Iris pigment epithelial cell (primary cell): ENCODE measurements around the gene HCFC1.

Experiments
- DNase-seq: peaks from one replicate; pipeline ENCODE4 v3.0.0-alpha.2; 2011; ENCODE audit warnings: low read depth

Gene HCFC1

DNA sequence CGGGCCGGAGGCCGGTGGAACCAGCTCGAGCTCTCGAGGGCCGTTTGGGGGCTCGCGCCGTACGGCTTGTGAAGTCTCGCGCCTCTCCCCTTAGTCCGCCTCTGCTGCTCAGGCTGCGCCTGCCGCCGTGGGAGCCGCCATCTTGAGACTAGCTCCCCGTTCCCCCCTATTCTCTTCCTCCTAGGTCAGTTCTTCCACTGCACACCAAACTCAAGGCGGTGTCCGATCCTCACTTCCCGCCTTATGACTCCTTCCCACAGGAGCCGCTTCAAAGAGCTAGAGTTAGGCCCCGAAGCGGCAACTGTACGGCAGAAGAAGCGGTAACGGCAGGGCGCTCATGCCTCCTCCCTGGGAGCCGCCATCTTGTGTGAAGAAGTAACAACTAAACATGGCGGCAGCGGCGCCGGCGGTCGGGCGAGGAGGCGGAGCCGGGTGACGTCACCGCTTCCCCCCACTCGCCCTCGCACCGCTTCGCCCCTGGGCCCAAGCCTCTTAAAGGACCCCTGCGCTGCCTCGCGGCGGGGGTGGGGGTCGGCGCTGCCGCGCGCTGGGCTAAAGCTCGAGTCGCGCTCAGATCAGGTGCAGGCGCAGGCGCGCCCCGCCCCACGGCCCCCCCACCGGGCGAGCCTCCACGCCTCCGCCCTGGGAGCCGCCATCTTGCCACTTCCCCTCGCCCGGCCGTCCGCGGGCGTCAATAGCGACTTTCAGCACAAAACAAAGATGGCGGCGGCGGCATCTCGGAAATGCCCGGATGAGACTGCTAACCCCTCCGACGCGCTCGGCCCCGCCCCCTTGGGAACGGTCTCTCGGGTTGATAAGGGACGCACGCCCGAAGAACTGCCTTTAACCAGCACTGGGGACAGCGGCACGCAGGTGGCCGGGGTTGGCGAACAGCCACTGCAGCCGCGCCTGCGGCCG is at the start of gene HCFC1:
HCFC1 (minus strand) TSS at position 369 of the 918 bp plus-strand sequence. CDS start 978 bp downstream, outside the sequence.
- DNase-seq: peak; percentile 86

DNA sequence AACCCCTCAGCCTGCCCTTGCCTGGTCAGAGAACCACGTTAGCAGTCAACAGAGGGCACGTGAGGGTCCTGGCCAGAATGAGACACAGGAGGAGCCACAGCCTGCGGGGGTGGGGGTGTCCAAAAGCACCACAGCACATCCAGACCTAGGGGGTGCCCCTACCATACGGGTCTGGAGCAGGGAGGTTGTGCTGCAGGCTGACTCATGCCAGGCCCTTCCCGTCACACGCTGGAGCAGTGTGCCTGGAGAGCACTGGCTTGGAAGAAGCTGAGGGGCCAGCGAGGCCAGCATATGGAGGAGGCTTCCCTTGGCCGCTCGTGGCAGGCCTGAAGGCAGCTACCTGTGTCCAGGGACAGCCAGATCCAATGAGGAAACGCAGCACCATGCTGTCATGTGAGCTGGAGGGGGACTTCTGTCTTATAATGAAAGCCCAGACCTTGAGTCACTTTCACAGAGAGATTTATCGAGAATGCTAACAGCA is 49.6 kb upstream of the HCFC1 start:
- DNase-seq: peak; percentile 72

GRCh38 chrX:154020536-154021115 is 49.0 kb upstream of the HCFC1 start:
- no peak for DNase-seq

DNA sequence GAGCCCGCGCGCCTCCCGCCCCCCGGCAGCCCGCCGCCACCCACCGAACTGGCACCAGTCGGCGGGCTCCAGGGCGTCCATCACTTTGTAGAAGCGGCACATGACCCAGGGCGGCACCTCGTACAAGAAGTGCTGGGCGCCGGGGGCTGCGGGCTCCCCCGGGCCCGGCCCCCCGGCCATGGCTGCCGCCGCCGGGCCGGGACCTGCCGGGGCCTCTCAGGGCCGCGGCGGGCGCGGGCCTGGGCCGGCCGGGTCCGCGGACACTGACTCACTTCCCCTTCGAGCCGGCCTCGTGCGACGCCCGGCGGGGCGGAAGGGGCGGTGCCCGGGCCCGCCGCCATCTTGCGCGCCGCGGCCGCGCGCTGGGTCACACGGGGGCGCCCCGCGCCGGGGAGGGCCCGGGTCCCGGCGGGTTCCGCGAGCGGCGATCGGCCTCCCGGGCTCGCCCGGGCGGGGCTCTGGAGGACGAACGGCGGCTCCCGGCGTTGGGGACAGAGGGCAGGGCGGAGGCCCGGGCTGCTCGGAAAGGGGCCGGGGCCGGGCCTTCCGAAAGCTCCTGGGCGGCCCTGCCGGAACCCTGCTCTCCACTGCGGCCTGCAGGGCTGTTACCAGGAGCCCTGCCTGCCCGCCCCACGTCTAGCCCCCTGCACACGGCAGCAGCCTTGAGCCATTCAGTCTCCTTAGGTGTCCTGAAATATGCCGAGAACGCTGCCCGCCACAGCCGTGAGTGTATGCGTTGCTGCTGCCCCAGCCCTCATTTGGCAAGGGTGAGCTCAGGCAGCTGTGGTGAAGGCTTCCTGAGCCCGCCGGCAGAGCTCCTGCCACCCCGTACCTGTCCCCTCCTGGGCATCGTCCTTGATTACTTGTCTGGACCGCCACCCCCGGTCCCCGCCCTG is 48.3 kb upstream of the HCFC1 start, which contains the start of gene IRAK1:
IRAK1 (minus strand) TSS at position 270 of the 896 bp plus-strand sequence; CDS start at position 180, 90 bp downstream.
- peak; percentile 63 for DNase-seq

DNA sequence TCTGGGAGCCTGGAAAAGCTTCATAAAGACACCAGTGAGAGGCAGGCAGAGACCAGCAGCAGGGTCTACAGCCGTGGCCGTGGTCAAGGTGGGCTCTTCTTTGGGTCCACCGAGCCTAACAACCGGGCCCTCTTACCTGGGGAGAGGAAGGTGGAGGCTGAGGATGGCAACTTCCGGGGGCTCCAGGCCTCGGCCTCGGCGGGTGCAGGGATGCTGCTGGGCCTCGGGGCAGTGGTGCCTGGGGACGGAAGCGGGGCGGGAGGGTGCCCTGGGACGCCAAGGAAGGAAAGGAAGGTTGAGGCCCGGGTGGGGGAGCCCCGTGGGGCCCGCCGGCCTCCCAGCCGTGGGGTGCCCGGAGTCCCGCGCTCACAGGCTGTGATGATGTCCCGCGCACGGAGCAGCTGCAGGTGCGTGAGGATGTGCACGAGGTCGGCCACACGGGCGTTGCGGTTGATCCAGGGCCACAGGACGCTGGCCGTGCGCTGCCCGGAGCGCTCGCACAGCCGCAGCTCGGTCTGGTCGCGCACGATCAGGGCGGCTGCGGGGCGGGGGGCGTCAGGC is 47.5 kb upstream of the HCFC1 start:
- DNase-seq: no peak

DNA sequence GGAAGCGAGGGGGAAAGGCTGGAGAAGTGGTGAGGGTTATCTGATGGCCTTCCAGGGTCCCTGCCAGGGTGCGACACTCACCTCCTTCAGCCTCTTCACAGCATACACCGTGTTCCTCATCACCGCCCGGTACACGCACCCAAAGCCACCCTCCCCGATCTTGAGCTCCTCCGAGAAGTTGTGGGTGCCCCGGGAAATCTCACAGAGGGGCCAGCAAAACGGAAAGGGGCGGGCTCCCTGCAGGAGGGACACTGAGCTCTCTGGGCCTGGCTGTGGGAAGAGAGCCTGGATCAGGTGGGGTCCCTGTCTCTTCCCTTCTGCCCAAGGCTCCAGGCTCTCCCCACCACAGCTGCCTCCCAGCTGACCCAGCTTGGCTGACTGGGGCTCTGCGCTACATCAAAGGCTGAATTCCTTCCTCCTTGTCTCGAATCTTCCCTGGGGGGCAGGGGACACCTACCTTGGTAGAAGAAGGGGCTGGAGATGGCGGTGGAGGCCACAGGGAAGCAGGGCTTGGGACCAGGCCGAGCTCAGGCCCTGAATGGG is 47.0 kb upstream of the HCFC1 start:
- no peak for DNase-seq

GRCh38 chrX:154017766-154018517 is 46.3 kb upstream of the HCFC1 start:
- no peak for DNase-seq

DNA sequence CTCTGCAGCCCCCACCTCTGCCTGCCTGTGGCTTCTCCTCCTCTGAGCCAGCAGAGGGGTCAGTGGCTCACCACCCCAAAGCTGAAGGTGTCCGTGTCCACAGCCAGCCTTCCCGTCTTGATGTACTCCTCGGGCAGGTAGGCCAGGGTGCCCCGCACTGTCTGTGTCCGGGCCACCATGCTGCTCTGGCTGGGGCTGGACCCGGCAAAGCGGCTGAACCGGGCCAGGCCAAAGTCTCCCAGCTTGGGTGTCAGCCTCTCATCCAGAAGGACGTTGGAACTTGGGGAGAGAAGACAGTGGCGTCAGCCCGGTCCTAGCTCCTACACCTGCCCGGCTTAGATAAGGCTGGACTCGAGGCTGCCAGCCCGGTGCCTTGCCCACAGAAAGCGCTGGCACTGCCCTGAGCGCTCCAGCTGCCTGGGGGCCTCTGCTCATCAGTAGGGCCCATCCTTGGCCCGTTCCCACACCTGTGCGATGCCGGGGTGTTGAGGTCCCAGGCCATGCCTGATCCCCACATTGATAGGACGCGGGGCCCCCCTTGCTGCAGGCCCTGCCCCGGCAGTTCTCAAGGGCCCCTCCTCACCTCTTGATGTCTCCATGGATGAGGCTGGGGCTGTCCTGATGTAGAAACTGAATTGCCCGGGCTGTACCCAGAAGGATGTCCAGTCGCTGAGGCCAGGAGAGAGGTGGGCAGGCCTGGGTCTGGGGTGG is 44.9 kb upstream of the HCFC1 start:
- no peak for DNase-seq

- DNase-seq: no peak
Observed at GRCh38 chrX:154015581-154016264, 44.1 kb upstream of the HCFC1 start.

DNA sequence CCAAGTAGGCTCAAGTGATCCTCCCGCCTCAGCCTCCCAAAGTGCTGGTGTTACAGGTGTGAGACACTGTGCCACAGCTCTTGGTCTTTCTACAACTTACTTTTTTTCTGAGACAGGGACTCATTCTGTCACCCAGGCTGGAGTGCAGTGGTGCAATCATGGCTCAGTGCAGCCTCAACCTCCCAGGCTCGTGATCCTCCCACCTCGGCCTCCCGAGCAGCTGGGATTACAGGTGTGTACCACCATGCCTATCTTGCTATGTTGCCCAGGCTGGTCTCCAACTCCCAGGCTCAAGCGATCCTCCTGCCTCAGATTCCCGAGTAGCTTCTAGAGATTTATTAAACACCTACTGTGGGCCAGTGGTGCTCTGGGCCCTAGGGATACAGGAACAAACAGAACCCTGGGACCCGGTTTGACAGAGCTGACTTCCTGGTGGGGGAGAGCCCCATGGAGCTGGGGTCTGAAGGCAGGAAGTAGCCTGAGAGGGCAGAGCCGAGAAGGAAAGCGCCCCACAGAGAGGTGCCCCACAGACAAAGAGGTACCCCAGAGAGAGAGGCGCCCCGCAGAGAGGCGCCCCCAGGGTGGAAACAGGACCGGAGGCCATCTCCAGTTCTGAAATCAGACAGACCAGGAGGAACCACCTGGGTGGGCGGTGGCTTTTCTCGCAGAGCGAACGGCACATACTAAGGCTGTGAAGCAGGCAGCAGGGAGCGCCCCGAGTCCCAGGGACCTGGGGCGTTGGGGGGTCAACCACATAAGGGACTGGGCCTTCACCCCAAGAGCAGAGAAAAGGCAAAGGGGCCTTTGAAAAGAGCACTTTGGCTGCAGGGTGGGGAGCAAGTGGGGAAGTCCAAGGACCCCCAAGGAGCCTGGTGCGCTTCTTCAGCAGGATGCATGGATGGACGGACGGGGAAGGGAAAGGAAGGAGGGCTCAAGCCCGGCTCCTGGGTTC is 43.1 kb upstream of the HCFC1 start:
- DNase-seq: no peak

DNA sequence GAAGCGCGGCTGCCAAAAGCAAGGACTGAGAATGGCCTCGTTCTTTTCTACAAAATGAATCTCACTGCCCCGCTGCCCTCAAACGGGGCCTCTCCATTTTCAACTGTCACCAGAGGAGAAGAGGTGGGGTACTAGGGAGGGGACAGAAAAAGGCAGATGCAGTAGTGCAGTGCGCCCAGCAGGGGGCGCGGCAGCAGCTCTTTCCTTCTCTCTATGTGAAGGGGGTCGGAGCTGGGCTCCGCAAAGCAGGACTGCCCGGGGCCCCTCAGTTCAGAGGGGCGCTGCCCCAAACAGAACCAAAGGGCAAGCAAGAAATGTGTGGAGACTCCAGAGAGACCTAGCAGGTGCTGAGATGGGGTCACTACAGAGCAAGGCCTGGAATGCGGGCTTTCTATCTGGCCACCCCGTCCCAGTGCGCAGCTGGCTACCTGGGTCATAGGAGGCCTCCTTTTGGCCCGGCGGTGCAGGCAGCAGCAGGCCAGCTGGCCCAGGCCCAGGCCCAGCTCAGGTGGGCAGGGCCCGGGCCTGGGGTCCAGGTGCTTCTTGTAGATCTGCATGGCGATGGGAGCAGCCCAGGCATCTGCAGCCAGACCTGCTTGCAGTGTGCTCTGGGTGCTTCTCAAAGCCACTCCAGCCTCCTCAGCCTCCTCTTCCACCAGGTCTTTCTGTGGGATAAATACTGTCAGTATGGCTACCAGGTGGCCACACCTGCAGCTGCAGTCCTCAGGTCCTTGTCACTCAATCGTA is 42.2 kb upstream of the HCFC1 start:
- no peak for DNase-seq

GRCh38 chrX:154013001-154013421 is 41.4 kb upstream of the HCFC1 start:
- no peak for DNase-seq

DNA sequence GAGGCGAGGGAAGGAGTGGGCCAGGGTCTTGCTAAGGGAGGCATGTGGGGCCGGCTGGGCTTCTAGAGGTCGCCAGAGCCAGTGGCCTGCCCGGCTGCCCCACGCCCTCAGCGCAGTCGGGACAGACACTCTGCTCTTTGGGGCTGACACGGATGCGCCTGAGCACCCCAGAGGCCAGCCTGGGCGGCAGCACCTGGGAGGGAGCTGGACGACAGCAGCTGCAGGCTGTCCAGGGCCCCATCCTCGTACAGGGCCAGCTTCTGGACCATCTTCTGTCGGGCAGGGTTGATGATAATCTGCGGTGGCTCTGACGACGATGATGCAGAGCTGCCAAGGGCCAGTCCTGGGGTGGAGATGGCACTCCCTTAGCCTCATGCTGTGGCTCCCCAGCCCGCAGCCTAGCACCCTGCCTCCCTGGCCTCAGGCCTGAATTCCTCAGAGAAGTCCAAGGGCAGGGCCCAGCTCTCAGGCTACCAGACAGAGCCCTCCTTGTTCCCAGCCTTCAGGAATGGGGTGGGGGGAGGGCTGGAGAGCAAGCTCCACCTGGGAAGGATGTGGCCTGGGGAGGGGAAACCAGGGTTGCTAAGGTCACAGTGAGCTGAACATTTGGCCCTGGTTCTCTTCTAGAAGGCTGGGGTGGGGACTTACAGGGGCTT is 40.8 kb upstream of the HCFC1 start:
- no peak for DNase-seq

DNA sequence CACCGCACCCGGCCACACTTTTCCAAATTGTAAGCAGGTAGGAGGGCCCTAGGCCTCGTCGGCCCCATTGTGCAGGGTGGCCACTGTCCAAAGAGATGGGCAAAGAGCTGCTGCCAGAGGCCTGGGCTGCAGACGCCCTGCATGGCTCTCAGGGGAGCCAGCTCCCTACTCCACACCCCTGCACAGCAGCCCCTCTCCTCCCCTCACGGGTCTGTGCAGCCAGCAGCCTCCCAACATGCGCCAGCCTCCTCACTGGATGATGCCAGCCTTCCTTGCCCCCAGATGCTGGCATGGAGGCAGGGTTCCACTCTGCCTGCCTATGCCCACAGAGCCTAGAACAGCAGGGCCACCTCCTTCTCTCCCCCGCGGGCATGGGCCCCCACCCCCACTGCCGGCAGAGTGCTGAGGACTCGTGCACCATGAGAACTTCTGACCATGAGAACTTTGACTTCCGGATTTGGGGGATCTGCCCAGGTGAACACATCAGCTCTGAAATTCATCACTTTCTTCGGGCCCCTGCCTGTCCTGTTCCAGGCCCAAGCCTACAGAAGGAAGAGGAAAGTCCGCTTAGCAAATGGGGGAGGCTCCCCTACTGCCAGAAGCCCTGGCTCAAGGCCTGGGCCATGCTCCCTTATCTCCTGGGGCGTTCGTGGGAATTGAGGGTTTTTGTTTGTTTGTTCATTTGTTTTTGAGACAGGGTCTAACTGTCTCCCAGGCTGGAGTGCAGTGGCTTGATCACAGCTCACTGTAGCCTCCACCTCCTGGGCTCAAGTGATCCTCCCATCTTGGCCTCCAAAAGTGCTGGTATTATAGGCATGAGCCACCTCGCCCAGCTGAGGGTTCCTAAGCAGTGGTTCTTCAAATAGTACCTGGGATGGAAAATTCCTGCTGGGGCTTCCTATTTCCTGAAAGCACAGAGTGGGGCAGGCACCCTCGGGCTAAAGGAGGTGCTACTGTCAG is 40.0 kb upstream of the HCFC1 start:
- DNase-seq: no peak

DNA sequence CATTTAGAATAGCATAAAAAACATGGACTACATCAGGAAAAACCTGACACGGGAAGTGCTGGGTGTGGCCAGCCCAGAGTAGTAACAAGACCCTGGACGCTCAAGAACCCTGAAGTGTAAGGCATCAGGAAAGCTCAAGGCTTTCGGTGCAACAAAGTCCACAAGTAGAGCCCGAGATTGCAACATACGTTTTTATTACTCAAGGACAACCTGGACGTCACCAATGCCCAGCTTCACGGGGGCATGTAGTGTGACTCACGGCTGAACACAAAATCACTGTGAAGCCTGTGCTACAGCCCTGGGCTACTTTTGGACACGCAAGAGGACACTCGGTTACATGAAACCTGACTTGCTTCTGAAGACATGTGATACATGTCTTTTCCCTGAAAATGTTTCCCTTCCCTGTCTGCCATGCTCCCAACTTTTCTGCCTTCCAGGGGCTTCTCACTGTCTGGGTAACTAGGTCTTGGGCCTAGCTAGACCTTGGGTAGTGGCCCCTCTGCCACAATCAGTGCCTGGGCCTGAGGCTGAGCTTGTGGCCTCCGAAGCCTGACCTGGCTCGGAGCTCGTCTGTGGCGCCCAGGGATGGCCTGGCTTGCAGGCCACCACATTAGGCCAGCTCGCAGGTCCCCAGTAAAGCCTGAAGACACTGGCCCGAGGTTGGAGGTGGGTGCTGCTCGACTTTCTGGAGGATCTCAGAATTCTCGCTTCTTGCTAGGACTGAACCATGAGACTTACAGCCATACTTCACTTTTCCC is 38.9 kb upstream of the HCFC1 start:
- peak; percentile 83 for DNase-seq
